Neural crest cell (in vitro differentiated cells): ENCODE measurements around the gene MAP7D2. TPM values are rescaled to one million over a fixed set of nuclear protein-coding genes. Genes with fewer than 3 reads are reported as not detected.
A peak's percentile ranks its signal among the peaks of the same experiment; 100 is the strongest.

Experiments used
- DNase-seq: peaks from one replicate; pipeline ENCODE4 v3.0.0; 2021; ENCODE audit warnings: low read depth, mixed read lengths, low spot score
- H3K27ac Mint-ChIP-seq: one replicate; pipeline ENCODE4 v1.8.0; 2021; ENCODE audit warnings: mild to moderate bottlenecking, mixed read lengths; ENCODE audit not compliant: unreplicated experiment
- H3K27me3 Mint-ChIP-seq: 2 replicates; pipeline ENCODE4 v1.8.0; 2021; ENCODE audit warnings: low read depth, mild to moderate bottlenecking, mixed read lengths
- H3K36me3 Mint-ChIP-seq: 2 replicates; pipeline ENCODE4 v1.8.0; 2021; ENCODE audit warnings: low read depth, mild to moderate bottlenecking, mixed read lengths
- H3K4me1 Mint-ChIP-seq: 2 replicates; pipeline ENCODE4 v1.8.0; 2021; ENCODE audit warnings: mixed read lengths
- H3K4me3 Mint-ChIP-seq: one replicate; pipeline ENCODE4 v1.8.0; 2021; ENCODE audit warnings: mild to moderate bottlenecking, mixed read lengths
- H3K9me3 Mint-ChIP-seq: 2 replicates; pipeline ENCODE4 v1.8.0; 2021; ENCODE audit warnings: mixed read lengths
- total RNA-seq: library from RNA; stranded (reverse); gene quantifications from 2 replicates; pipeline ENCODE4 v1.2.1, GENCODE V29; 2021
- TF ChIP-seq, protein P1 (sequence below): fragments of 200-600 bp; sonication (generic); conservative IDR thresholded peaks from 2 replicates; pipeline ENCODE4 v1.5.0; 2021; ENCODE audit warnings: antibody characterized with exemption, mild to moderate bottlenecking

MAP7D2 gene
- total RNA-seq, 1 donor from 2014 or later = 6.5 TPM

GRCh38 chrX:20144491-20144890 lies 27.8 kb upstream of the MAP7D2 start:
- H3K36me3 Mint-ChIP-seq = peaks cover 5% of the 10 kb centered on the region

GRCh38 chrX:20143561-20143960 lies 26.9 kb upstream of the MAP7D2 start:
- H3K27me3 Mint-ChIP-seq = no peaks in the 10 kb centered on the region
- no peak overlapping the region for H3K4me3 Mint-ChIP-seq
- peaks cover 16% of the 10 kb centered on the region for H3K4me1 Mint-ChIP-seq
- no peak for DNase-seq
- H3K36me3 Mint-ChIP-seq = peaks cover 9% of the 10 kb centered on the region
- TF ChIP-seq, protein P1, sequence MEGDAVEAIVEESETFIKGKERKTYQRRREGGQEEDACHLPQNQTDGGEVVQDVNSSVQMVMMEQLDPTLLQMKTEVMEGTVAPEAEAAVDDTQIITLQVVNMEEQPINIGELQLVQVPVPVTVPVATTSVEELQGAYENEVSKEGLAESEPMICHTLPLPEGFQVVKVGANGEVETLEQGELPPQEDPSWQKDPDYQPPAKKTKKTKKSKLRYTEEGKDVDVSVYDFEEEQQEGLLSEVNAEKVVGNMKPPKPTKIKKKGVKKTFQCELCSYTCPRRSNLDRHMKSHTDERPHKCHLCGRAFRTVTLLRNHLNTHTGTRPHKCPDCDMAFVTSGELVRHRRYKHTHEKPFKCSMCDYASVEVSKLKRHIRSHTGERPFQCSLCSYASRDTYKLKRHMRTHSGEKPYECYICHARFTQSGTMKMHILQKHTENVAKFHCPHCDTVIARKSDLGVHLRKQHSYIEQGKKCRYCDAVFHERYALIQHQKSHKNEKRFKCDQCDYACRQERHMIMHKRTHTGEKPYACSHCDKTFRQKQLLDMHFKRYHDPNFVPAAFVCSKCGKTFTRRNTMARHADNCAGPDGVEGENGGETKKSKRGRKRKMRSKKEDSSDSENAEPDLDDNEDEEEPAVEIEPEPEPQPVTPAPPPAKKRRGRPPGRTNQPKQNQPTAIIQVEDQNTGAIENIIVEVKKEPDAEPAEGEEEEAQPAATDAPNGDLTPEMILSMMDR = no peak
- peaks cover 3% of the 10 kb centered on the region for H3K9me3 Mint-ChIP-seq
- no peak overlapping the region for H3K27ac Mint-ChIP-seq

More at GRCh38 chrX:20144491-20144890, 27.8 kb upstream of the MAP7D2 start:
- TF ChIP-seq, protein P1 = no peak
- Mint-ChIP-seq H3K27ac (no peak overlapping the region), H3K4me3 (no peak overlapping the region), H3K4me1 (peaks cover 10% of the 10 kb centered on the region), H3K9me3 (peaks cover 3% of the 10 kb centered on the region), H3K27me3 (no peaks in the 10 kb centered on the region)
- no peak for DNase-seq

DNA sequence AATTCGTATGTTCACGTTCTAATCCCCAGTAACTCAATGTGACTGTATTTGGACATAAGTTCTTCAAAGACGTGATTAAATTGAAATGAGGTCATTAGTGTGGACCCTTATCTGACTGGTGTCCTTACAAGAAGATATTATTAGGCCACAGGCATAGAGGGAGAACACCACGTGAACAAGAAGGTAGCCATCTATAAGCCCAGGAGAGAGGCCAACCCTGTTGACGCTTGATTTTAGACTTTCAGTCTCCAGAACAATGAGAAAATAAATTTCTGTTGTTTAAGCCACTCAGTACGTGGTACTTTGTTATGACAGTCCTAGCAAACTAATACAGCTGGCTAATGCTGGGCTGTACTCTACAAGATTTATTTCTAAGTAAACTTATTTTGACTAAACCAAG lies 26.4 kb upstream of the MAP7D2 start:
- no peaks in the 10 kb centered on the region for H3K27me3 Mint-ChIP-seq
- peaks cover 16% of the 10 kb centered on the region for H3K4me1 Mint-ChIP-seq
- TF ChIP-seq, protein P1 = no peak
- no peak overlapping the region for H3K27ac Mint-ChIP-seq
- no peak for DNase-seq
- H3K4me3 Mint-ChIP-seq = peak overlapping the region; percentile 53
- H3K9me3 Mint-ChIP-seq = peaks cover 3% of the 10 kb centered on the region
- H3K36me3 Mint-ChIP-seq = peaks cover 9% of the 10 kb centered on the region

GRCh38 chrX:20141281-20142220 lies 24.8 kb upstream of the MAP7D2 start, which contains the start of gene EIF1AX:
Gene EIF1AX, minus strand, starts transcription at chrX:20141838. Its CDS starts 198 bp downstream, at chrX:20141640.
- H3K9me3 Mint-ChIP-seq = peaks cover 3% of the 10 kb centered on the region
- peak within 1 kb of the TSS; percentile 95 for H3K27ac Mint-ChIP-seq
- peak; percentile 81 for DNase-seq
- H3K36me3 Mint-ChIP-seq = peaks cover 10% of the 10 kb centered on the region
- H3K27me3 Mint-ChIP-seq = no peaks in the 10 kb centered on the region
- TF ChIP-seq, protein P1 = no peak
- H3K4me1 Mint-ChIP-seq = peaks cover 16% of the 10 kb centered on the region
- H3K4me3 Mint-ChIP-seq = peak within 1 kb of the TSS; percentile 95

GRCh38 chrX:20140420-20140819 lies 23.7 kb upstream of the MAP7D2 start:
- peaks cover 24% of the 10 kb centered on the region for H3K4me1 Mint-ChIP-seq
- peak overlapping the region; percentile 95 for H3K4me3 Mint-ChIP-seq
- peaks cover 21% of the 10 kb centered on the region for H3K36me3 Mint-ChIP-seq
- TF ChIP-seq, protein P1 = no peak
- no peaks in the 10 kb centered on the region for H3K27me3 Mint-ChIP-seq
- H3K9me3 Mint-ChIP-seq = peaks cover 3% of the 10 kb centered on the region
- no peak for DNase-seq
- no peak overlapping the region for H3K27ac Mint-ChIP-seq
